H7 (cell line): Measurements from ENCODE around the gene RERE. TPM values are rescaled to one million over a fixed set of nuclear protein-coding genes. Genes with fewer than 3 reads are reported as not detected.

ENCODE experiments used
- DNase-seq: peaks from one replicate; pipeline ENCODE4 v3.0.0; 2012
- H3K27me3 ChIP-seq: 2 replicates; pipeline ENCODE4 v1.6.0; 2011; ENCODE audit warnings: mild to moderate bottlenecking, low read length; ENCODE audit not compliant: control insufficient read depth, insufficient read depth
- H3K36me3 ChIP-seq: replicated peaks from 2 replicates; pipeline ENCODE4 v1.5.1; 2011; ENCODE audit warnings: low read length; ENCODE audit not compliant: control insufficient read depth, insufficient read depth
- H3K4me3 ChIP-seq: 2 replicates; pipeline ENCODE4 v1.5.1; 2011; ENCODE audit warnings: low read depth, mild to moderate bottlenecking, control low read depth, low read length, moderate library complexity; ENCODE audit not compliant: insufficient read depth
- total RNA-seq: library from RNA; depleted of rRNA; stranded (reverse); fragments of >200 nt; shearing (Covaris generic); gene quantifications from 2 replicates; pipeline ENCODE4 v1.2.3, GENCODE V29; 2014

The RERE gene
- total RNA-seq, 1 experiment from 2014 or later: 75.8 TPM

DNA sequence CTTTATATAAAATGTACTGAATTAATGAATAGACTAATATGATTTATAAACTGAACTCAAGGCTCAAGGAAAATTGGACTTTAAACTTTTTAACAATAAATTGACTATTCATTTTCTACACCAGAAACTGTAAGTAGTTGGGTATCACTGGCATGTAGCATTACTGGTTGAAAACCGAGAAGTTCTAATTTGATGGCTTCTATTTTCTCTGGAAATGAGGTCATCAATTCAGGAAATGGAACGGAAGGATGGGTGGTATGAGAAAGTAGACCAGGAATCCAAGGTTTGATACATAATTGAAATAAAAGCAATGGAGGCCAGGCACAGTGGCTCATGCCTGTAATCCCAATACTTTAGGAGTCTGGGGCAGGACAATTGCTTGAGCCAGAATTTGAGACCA is 50.4 kb downstream of the RERE start:
- no peak for DNase-seq
- Histone ChIP-seq H3K27me3 (no peaks in the 10 kb centered on the region), H3K36me3 (no peaks in the 10 kb centered on the region), H3K4me3 (no peak overlapping the region)

- H3K36me3 ChIP-seq: no peaks in the 10 kb centered on the region
- H3K4me3 ChIP-seq: no peak overlapping the region
- DNase-seq: no peak
- H3K27me3 ChIP-seq: no peaks in the 10 kb centered on the region
Measured at GRCh38 chr1:8765198-8765597, 52.2 kb downstream of the RERE start.

- H3K36me3 ChIP-seq: no peaks in the 10 kb centered on the region
- no peak overlapping the region for H3K4me3 ChIP-seq
- no peak for DNase-seq
- no peaks in the 10 kb centered on the region for H3K27me3 ChIP-seq
Measured at GRCh38 chr1:8764293-8764937, 53.0 kb downstream of the RERE start.

- DNase-seq: peak; percentile 15
- Histone ChIP-seq H3K27me3 (no peaks in the 10 kb centered on the region), H3K36me3 (no peaks in the 10 kb centered on the region), H3K4me3 (no peak overlapping the region)
Measured at GRCh38 chr1:8763888-8764287, 53.6 kb downstream of the RERE start.

GRCh38 chr1:8754993-8755392 is 62.4 kb downstream of the RERE start:
- DNase-seq: peak; percentile 25
- Histone ChIP-seq H3K4me3 (no peak overlapping the region), H3K36me3 (no peaks in the 10 kb centered on the region), H3K27me3 (no peaks in the 10 kb centered on the region)

DNA sequence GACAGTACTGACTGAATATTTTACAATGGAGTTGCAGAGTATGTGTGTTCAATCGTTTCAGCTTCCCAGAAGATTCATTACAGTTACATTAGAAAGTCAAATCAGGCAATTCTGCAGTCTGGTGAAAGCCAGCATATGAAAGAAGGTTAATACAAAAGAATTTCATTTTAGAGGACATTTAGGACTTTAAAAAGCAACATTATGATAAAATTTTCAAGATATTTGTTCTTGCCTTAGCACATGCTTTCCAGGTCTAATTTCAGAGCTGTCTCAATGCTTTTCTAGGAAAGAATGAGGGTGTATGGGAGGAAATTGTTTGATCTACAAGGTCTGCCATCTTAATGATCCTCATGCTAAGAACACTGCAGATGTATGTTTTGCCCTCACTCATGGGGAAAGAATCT is 63.2 kb downstream of the RERE start:
- DNase-seq: no peak
- H3K4me3 ChIP-seq: no peak overlapping the region
- no peaks in the 10 kb centered on the region for H3K27me3 ChIP-seq
- H3K36me3 ChIP-seq: no peaks in the 10 kb centered on the region

- H3K4me3 ChIP-seq: no peak overlapping the region
- no peaks in the 10 kb centered on the region for H3K27me3 ChIP-seq
- no peaks in the 10 kb centered on the region for H3K36me3 ChIP-seq
- DNase-seq: no peak
Measured at GRCh38 chr1:8753736-8754135, 63.7 kb downstream of the RERE start.

DNA sequence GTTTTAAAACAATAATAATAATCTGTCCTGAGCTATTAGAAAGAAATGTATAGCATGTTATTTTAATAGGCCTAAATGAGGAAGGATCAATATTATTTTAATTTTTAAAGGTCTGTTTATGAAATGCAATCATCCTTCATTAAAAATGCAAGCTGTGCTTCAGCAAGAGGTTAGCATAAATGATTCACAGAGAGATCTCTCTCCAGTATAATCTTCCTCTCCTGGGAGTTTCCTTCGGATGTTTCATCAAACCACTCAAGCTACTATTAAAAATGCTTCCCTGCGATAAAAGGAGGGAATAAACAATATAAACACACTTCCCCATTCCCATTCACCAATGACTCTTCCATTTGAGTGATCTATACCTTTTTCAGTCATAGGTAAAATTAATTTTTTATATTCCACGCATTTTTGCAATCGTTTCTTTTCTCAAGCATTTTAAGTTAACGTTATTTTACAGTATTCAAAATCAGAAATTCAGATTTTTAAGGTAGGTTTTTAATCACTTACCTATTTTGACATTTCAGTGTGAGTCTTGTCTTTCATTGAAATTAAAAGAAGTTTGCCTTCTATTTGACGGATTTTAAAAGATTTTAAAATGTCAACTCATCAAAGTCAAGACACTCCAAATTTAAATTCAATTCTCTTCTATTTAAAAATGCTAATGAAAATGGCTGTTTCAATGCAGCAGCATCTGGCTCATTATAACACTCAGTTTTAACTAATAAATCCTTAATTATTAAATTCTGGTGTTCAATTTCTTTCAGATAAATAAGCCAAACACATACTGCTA is 64.3 kb downstream of the RERE start:
- DNase-seq: no peak
- Histone ChIP-seq H3K36me3 (no peaks in the 10 kb centered on the region), H3K27me3 (no peaks in the 10 kb centered on the region), H3K4me3 (no peak overlapping the region)

GRCh38 chr1:8752411-8752810 is 65.0 kb downstream of the RERE start:
- no peak for DNase-seq
- no peaks in the 10 kb centered on the region for H3K36me3 ChIP-seq
- H3K4me3 ChIP-seq: no peak overlapping the region
- no peaks in the 10 kb centered on the region for H3K27me3 ChIP-seq

GRCh38 chr1:8751984-8752383 is 65.5 kb downstream of the RERE start:
- DNase-seq: no peak

DNA sequence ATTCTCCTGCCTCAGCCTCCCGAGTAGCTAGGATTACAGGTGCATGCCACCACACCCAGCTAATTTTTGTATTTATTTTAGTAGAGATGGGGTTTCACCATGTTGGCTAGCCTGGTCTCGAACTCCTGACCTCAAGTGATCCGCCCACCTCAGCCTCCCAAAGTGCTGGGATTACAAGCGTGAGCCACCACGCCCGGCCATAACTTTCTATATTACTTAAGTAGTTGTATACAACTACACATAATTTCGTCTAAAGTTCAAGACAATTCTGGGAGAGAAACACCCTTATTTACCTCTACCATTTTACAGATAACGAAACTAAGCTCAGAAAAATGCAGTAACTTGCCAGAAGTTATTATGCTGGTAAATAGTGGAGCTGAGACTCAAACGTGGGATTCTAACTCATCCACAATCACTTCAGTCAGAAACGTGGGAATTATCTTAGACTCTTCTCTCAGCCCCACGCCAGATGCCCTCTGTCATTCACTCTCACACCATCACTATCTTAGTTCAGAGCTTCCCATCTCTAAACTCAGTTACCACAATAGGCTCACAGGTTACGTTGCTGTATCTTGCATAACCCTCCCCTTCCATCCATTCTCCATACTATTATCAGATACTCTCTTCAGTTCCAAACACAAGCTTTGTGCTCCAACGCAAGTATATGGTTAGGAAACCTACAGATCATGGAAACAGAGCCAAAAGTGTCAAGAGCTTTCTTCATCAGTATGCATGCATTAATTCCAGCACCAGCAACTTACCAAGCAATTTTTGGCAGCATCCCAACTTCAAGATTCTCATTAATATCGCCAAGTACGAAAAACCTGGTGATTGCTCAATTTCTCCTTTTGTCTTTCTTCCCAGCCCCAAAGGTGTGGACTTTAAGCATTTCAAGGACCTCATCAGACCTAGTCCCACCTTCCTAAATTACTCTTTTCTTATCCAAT is 69.3 kb downstream of the RERE start:
- Histone ChIP-seq H3K4me3 (no peak overlapping the region), H3K27me3 (no peaks in the 10 kb centered on the region), H3K36me3 (no peaks in the 10 kb centered on the region)
- no peak for DNase-seq

More at GRCh38 chr1:8751984-8752383, 65.5 kb downstream of the RERE start:
- Histone ChIP-seq H3K27me3 (no peaks in the 10 kb centered on the region), H3K36me3 (no peaks in the 10 kb centered on the region), H3K4me3 (no peak overlapping the region)

- Histone ChIP-seq H3K27me3 (no peaks in the 10 kb centered on the region), H3K36me3 (no peaks in the 10 kb centered on the region), H3K4me3 (no peak overlapping the region)
- DNase-seq: no peak
Measured at GRCh38 chr1:8746554-8746953, 70.9 kb downstream of the RERE start.

- no peaks in the 10 kb centered on the region for H3K27me3 ChIP-seq
- no peaks in the 10 kb centered on the region; the same call in 1 of the 2 replicates for H3K36me3 ChIP-seq
- no peak for DNase-seq
- H3K4me3 ChIP-seq: no peak overlapping the region
Measured at GRCh38 chr1:8745749-8746390, 71.6 kb downstream of the RERE start.

DNA sequence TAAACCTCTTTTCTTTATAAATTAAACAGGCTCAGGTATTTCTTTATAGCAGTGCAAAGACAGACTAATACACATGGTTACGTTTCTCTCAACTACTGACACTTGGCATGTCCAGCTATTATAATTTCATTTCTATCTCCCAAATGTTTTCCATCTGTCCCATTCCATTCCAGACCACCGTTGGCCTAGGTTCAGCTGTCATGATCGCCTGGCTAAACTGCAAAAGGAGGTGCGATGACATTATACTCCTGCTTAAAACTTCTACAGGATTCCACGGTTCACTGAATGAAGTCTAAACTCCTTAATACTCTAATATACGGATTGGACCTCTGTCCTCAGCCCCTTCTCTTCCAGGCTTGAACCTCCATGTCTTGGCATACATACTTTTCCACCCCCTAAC is 72.1 kb downstream of the RERE start:
- no peak for DNase-seq

More for the DNA sequence above, 72.1 kb downstream of the RERE start:
- Histone ChIP-seq H3K27me3 (no peaks in the 10 kb centered on the region), H3K4me3 (no peak overlapping the region), H3K36me3 (no peaks in the 10 kb centered on the region; the same call in 1 of the 2 replicates)
